WTC11 (cell line): ENCODE measurements around the gene HECW1.

Source experiments
- ATF3 ChIP-seq: sonication (generic); formaldehyde crosslinking; conservative IDR thresholded peaks from 2 replicates; pipeline ENCODE4 v1.8.1; 2022; ENCODE audit warnings: mild to moderate bottlenecking, missing genetic modification reagents
- CTCF ChIP-seq: fragments of 200-600 bp; IDR thresholded peaks from 2 replicates; pipeline ENCODE4 v1.8.0; 2022; ENCODE audit warnings: antibody characterized with exemption
- E2F5 ChIP-seq: sonication (generic); formaldehyde crosslinking; IDR thresholded peaks from 2 replicates; pipeline ENCODE4 v1.8.1; 2022; ENCODE audit warnings: mild to moderate bottlenecking, moderate library complexity, missing genetic modification reagents
- ETV6 ChIP-seq: sonication (generic); formaldehyde crosslinking; IDR thresholded peaks from 2 replicates; pipeline ENCODE4 v1.8.1; 2022; ENCODE audit warnings: mild to moderate bottlenecking, missing genetic modification reagents
- FOXJ3 ChIP-seq: sonication (generic); formaldehyde crosslinking; IDR thresholded peaks from 2 replicates; pipeline ENCODE4 v1.9.0; 2021; ENCODE audit warnings: missing genetic modification reagents, mild to moderate bottlenecking, borderline replicate concordance
- FOXP4 ChIP-seq: sonication (generic); formaldehyde crosslinking; IDR thresholded peaks from 2 replicates; pipeline ENCODE4 v1.8.0; 2022; ENCODE audit warnings: mild to moderate bottlenecking, missing genetic modification reagents
- IRF2 ChIP-seq: sonication (generic); formaldehyde crosslinking; IDR thresholded peaks from 2 replicates; pipeline ENCODE4 v1.8.0; 2022; ENCODE audit warnings: low read depth, missing genetic modification reagents, borderline replicate concordance
- KAT7 ChIP-seq: sonication (generic); formaldehyde crosslinking; IDR thresholded peaks from 2 replicates; pipeline ENCODE4 v1.8.1; 2023; ENCODE audit warnings: missing genetic modification reagents, mild to moderate bottlenecking, borderline replicate concordance
- NR2C2 ChIP-seq: sonication (generic); formaldehyde crosslinking; IDR thresholded peaks from 2 replicates; pipeline ENCODE4 v1.8.0; 2022; ENCODE audit warnings: mild to moderate bottlenecking, missing genetic modification reagents
- NR3C1 ChIP-seq: sonication (generic); formaldehyde crosslinking; conservative IDR thresholded peaks from 2 replicates; pipeline ENCODE4 v1.8.1; 2023; ENCODE audit warnings: low read depth, mild to moderate bottlenecking, missing genetic modification reagents
- SP1 ChIP-seq: sonication (generic); formaldehyde crosslinking; conservative IDR thresholded peaks from 2 replicates; pipeline ENCODE4 v1.8.1; 2022; ENCODE audit warnings: missing genetic modification reagents
- TEAD1 ChIP-seq: sonication (generic); formaldehyde crosslinking; IDR thresholded peaks from 2 replicates; pipeline ENCODE4 v1.8.0; 2022; ENCODE audit warnings: mild to moderate bottlenecking, missing genetic modification reagents
- ZBTB21 ChIP-seq: sonication (generic); formaldehyde crosslinking; IDR thresholded peaks from 2 replicates; pipeline ENCODE4 v1.8.1; 2023; ENCODE audit warnings: mild to moderate bottlenecking, missing genetic modification reagents, borderline replicate concordance
- ZNF512 ChIP-seq: sonication (generic); formaldehyde crosslinking; IDR thresholded peaks from 2 replicates; pipeline ENCODE4 v1.8.1; 2022; ENCODE audit warnings: missing genetic modification reagents, borderline replicate concordance

GRCh38 chr7:43491984-43492383, 379.5 kb downstream of the HECW1 start:
- no peak for TF ChIP-seq CTCF
- TF ChIP-seq ATF3 (CRISPR knock-in tag): no peak
- TF ChIP-seq E2F5 (CRISPR knock-in tag): no peak
- TF ChIP-seq ETV6: no peak
- no peak for TF ChIP-seq KAT7
- TF ChIP-seq NR2C2: no peak
- no peak for TF ChIP-seq SP1 (CRISPR knock-in tag)
- no peak for TF ChIP-seq ZBTB21
- TF ChIP-seq ZNF512 (CRISPR knock-in tag): no peak
- TF ChIP-seq IRF2 (CRISPR knock-in tag): no peak
- TF ChIP-seq FOXJ3: no peak
- TF ChIP-seq TEAD1: no peak
- no peak for TF ChIP-seq FOXP4 (CRISPR knock-in tag)
- TF ChIP-seq NR3C1 (CRISPR knock-in tag): no peak
